HEK293T (cell line): ENCODE results near the gene AMZ1.
"Not testable (repeated sequence)": the region's sequence is repeated elsewhere in the genome, so short reads cannot be mapped to it uniquely, and the experiment has no call there.

ENCODE experiments used
- CTCF ChIA-PET: fragments of 350-600 bp; formaldehyde crosslinking; extraction: SDS; loops from one replicate; lab custom pipeline; 2021; ENCODE audit warnings: antibody characterized with exemption, inconsistent platforms; lab: Yijun Ruan, JAX
- POLR2A ChIA-PET: fragments of 350-600 bp; formaldehyde crosslinking; extraction: SDS; loops from one replicate; lab custom pipeline; 2020; ENCODE audit warnings: antibody characterized with exemption, inconsistent platforms; lab: Yijun Ruan, JAX
- DNase-seq: peaks from one replicate; pipeline ENCODE4 v3.0.0; 2012; ENCODE audit warnings: mixed read lengths; ENCODE audit errors: extremely low spot score
- ARNT ChIP-seq: fragments of 450-650 bp; IDR thresholded peaks from 2 replicates; pipeline ENCODE4 v1.6.1; 2017; ENCODE audit warnings: mild to moderate bottlenecking
- BHLHE40 ChIP-seq: fragments of 450-650 bp; IDR thresholded peaks from 2 replicates; pipeline ENCODE4 v1.6.1; 2016; ENCODE audit warnings: mild to moderate bottlenecking, moderate library complexity, borderline replicate concordance
- CTBP1 ChIP-seq: fragments of 450-650 bp; IDR thresholded peaks from 2 replicates; pipeline ENCODE4 v1.6.1; 2016; ENCODE audit warnings: borderline replicate concordance
- ELF4 ChIP-seq: fragments of 450-650 bp; IDR thresholded peaks from 2 replicates; pipeline ENCODE4 v1.6.1; 2017; ENCODE audit warnings: antibody characterized with exemption
- FOXA1 ChIP-seq: fragments of 450-650 bp; IDR thresholded peaks from 2 replicates; pipeline ENCODE4 v1.6.1; 2016; ENCODE audit warnings: mild to moderate bottlenecking
- FOXK2 ChIP-seq: fragments of 450-650 bp; IDR thresholded peaks from 2 replicates; pipeline ENCODE4 v1.6.1; 2016; ENCODE audit warnings: mild to moderate bottlenecking
- FOXM1 ChIP-seq: fragments of 450-650 bp; IDR thresholded peaks from 2 replicates; pipeline ENCODE4 v1.6.1; 2017; ENCODE audit warnings: mild to moderate bottlenecking, borderline replicate concordance
- HDGF ChIP-seq: fragments of 450-650 bp; IDR thresholded peaks from 2 replicates; pipeline ENCODE4 v1.6.1; 2017; ENCODE audit warnings: antibody characterized with exemption, borderline replicate concordance
- L3MBTL2 ChIP-seq: fragments of 450-650 bp; conservative IDR thresholded peaks from 2 replicates; pipeline ENCODE4 v1.6.1; 2016; ENCODE audit warnings: mild to moderate bottlenecking
- LEF1 ChIP-seq: fragments of 450-650 bp; IDR thresholded peaks from 2 replicates; pipeline ENCODE4 v1.6.1; 2017; ENCODE audit warnings: mild to moderate bottlenecking, borderline replicate concordance
- NFRKB ChIP-seq: fragments of 450-650 bp; IDR thresholded peaks from 2 replicates; pipeline ENCODE4 v1.6.1; 2016; ENCODE audit warnings: mild to moderate bottlenecking, moderate library complexity
- SP1 ChIP-seq: fragments of 450-650 bp; IDR thresholded peaks from 2 replicates; pipeline ENCODE4 v1.6.1; 2017
- SUZ12 ChIP-seq: fragments of 450-650 bp; IDR thresholded peaks from 2 replicates; pipeline ENCODE4 v1.6.1; 2016; ENCODE audit warnings: mild to moderate bottlenecking
- TARDBP ChIP-seq: fragments of 450-650 bp; IDR thresholded peaks from 2 replicates; pipeline ENCODE4 v1.6.1; 2016
- ZNF384 ChIP-seq: fragments of 450-650 bp; IDR thresholded peaks from 2 replicates; pipeline ENCODE4 v1.6.1; 2016
- TF ChIP-seq, protein P1 (sequence below): fragments of 450-650 bp; IDR thresholded peaks from 2 replicates; pipeline ENCODE4 v1.6.1; 2016

Gene AMZ1

GRCh38 chr7:2689951-2690705 is 2.1 kb downstream of the AMZ1 start:
- CTCF ChIA-PET: interaction anchor here (1.2 to 1.9 kb wide), 2 partner anchors 20 to 221 kb away, joined by 3 to 6 read pairs; no protein-coding TSS in a partner anchor
- POLR2A ChIA-PET: no interaction called here
- DNase-seq: no peak
- no peak for TF ChIP-seq ELF4
- no peak for TF ChIP-seq LEF1

DNA sequence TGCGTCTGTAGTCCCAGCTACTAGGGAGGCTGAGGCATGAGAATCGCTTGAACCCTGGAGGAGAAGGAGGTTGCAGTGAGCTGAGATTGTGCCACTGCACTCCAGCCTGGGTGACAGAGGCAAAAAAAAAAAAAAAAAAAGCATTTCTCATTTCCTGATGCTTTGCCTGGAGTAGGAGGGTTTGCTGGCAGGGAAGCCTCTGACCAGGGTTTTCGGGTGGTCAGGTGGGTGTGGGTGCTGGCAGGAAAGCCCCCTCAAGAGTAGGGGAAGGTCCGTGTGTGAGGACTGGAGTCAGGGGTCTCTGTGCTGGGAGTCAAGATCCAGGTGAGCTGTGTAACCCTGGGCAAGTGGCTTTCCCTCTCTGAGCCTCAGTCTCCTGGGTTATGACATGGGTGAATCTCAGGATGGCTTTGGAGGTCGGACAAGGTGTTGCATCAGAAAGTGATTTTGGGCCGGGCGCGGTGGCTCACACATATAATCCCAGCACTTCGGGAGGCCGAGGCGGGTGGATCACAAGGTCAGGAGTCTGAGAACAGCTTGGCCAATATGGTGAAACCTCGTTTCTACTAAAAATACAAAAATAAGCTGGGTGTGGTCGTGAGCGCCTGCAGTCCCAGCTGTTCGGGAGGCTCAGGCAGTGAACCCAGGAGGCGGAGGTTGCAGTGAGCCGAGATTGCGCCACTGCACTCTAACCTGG is 3.2 kb downstream of the AMZ1 start:
- no peak for TF ChIP-seq ELF4
- no peak for TF ChIP-seq CTBP1
- TF ChIP-seq SUZ12: no peak
- no peak for TF ChIP-seq LEF1
- no peak for TF ChIP-seq TARDBP
- TF ChIP-seq, protein P1, sequence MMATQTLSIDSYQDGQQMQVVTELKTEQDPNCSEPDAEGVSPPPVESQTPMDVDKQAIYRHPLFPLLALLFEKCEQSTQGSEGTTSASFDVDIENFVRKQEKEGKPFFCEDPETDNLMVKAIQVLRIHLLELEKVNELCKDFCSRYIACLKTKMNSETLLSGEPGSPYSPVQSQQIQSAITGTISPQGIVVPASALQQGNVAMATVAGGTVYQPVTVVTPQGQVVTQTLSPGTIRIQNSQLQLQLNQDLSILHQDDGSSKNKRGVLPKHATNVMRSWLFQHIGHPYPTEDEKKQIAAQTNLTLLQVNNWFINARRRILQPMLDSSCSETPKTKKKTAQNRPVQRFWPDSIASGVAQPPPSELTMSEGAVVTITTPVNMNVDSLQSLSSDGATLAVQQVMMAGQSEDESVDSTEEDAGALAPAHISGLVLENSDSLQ: no peak
- TF ChIP-seq NFRKB: no peak
- TF ChIP-seq SP1: no peak
- TF ChIP-seq ARNT: no peak
- TF ChIP-seq L3MBTL2: no peak
- no peak for DNase-seq
- ChIA-PET CTCF (interaction anchor here (0.7 kb wide), 1 partner anchor 11 kb away, joined by 4 read pairs; no protein-coding TSS in a partner anchor), POLR2A (no interaction called here)

- CTCF ChIA-PET: interaction anchor here (0.8 kb wide), 1 partner anchor 18 kb away, joined by 3 read pairs; no protein-coding TSS in a partner anchor
- POLR2A ChIA-PET: not testable (repeated sequence)
Measured at GRCh38 chr7:2691932-2692439, 4.0 kb downstream of the AMZ1 start.

DNA sequence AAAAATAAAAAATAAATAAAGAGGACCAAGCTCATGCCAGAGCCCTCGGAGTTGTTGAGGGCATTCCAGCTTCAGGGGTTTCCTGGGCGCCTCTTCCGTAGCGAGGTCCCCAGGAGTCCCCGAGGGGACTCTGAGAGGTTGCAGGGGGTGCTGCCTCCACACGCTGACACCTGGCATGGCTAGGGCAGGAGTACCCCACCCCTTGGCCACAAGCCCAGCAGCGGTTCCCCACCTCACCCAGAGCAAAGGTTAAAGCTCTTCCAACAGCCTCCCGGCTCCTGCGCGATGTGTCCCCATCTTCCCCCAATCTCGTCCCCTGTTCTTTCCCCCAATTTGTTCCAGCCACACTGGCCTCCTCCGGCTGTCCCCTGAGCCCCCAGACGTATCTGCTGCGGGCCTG is 4.5 kb downstream of the AMZ1 start:
- POLR2A ChIA-PET: no interaction called here
- CTCF ChIA-PET: interaction anchor here (0.8 kb wide), 1 partner anchor 18 kb away, joined by 3 read pairs; no protein-coding TSS in a partner anchor
- TF ChIP-seq FOXM1: no peak
- no peak for TF ChIP-seq LEF1
- no peak for TF ChIP-seq ELF4
- TF ChIP-seq, protein P1: no peak
- no peak for TF ChIP-seq L3MBTL2
- no peak for TF ChIP-seq FOXK2
- TF ChIP-seq CTBP1: no peak
- TF ChIP-seq BHLHE40: no peak
- no peak for TF ChIP-seq NFRKB
- no peak for TF ChIP-seq SUZ12
- no peak for TF ChIP-seq ZNF384
- no peak for TF ChIP-seq SP1
- no peak for TF ChIP-seq ARNT
- TF ChIP-seq FOXA1: no peak
- no peak for TF ChIP-seq TARDBP
- TF ChIP-seq HDGF: no peak
- no peak for DNase-seq

More at GRCh38 chr7:2691932-2692439, 4.0 kb downstream of the AMZ1 start:
- not testable (repeated sequence) for DNase-seq

DNA sequence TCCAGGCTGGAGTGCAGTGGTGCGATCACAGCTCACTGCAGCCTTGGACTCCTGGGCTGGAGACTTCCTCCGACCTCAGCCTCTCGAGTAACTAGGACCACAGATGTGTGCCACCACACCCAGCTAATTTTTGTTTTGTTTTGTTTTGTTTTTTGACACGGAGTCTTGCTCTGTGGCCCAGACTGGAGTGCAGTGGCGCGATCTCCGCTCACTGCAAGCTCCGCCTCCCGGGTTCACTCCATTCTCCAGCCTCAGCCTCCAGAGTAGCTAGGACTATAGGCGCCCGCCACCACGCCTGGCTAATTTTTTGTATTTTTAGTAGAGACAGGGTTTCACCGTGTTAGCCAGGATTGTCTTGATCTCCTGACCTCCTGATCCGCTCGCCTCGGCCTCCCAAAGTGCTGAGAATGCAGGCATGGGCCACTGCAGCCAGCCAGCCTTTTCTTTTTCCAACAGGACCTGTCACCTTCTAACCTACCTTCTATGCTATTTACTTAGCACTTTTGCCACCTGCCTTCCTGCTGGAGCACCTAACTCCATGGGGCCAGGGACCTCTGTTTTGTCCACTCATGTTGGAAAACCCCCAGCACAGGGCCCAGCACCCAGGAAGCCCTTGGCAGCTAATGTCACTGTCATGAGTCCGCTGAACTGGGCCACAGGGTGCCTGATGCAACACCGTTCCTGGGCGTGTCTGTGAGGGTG is 5.6 kb downstream of the AMZ1 start:
- DNase-seq, POLR2A ChIA-PET: not testable (repeated sequence)
- CTCF ChIA-PET: interaction anchor here (0.6 kb wide), 1 partner anchor 35 kb away, joined by 4 read pairs; no protein-coding TSS in a partner anchor

DNA sequence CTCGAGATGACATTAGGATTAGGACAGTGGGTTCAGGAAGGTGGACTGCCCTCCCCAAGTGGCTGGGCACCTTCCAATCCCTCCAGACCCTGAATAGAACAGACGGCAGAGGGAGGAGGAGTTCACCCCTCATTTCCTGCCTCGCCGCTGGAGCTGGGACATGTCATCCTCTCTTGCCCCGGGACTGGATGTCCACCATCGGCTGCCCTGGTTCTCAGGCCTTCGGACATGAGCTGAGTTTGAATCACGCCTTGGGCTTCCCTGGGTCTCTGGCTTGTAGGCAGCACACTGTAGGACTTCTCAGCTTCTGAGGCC is 6.1 kb downstream of the AMZ1 start:
- CTCF ChIA-PET: not testable (repeated sequence)

GRCh38 chr7:2698581-2699288 is 10.7 kb downstream of the AMZ1 start:
- TF ChIP-seq FOXM1 (no peak), ARNT (no peak), LEF1 (no peak), FOXA1 (no peak), HDGF (no peak), FOXK2 (no peak), ELF4 (no peak), SP1 (no peak), NFRKB (no peak)
- TF ChIP-seq, protein P1: no peak
- ChIA-PET POLR2A (interaction anchor here (0.6 kb wide), 1 partner anchor 958 kb away, joined by 3 read pairs; no protein-coding TSS in a partner anchor), CTCF (interaction anchor here (0.7 to 1.2 kb wide), 3 partner anchors 11 to 205 kb away, joined by 3 to 5 read pairs (median 3); no protein-coding TSS in a partner anchor)
- DNase-seq: no peak

More for the DNA sequence above, 6.1 kb downstream of the AMZ1 start:
- DNase-seq, POLR2A ChIA-PET: not testable (repeated sequence)
